ENCODE data around the gene KCTD8.

KCTD8 gene

DNA sequence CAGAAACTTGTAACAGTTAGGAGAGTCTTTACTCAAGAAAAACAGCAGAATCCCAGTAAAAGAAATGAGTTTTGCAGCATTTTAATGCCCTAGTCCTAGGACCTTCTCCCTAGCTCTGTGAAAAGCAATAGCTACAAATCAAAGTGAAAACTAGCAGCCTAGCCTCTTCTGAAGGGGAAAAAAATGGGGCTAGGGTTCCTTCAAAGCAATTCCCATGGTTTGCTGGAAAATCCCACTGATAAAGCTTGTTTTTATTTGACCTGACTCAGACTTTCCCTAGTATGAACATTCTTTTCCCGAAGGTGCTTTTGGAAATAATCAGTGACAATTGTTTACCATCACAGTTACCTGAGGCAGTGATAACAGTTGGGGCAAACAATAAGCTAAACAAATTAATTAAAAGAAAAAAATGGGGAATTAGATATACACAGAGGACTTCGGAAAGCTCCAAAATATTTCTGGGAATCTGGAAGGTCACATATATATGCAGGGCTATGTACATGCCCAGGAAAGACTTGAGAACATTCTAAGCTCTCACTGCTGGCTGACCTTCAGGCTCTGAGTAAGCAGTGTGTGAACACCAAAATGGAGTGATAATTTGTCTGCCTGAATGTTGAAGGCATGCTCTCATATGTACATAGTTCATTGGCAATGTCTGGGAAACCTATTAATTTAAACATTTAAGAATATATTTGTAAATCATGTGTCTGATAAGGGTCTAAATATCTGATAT is 285.9 kb downstream of the KCTD8 start:
- TF ChIP-seq GATA1 (IDR thresholded peaks at IDR 0.05; ENCODE audit: low read depth, low read length) (no peak), POLR2A (IDR thresholded peaks at IDR 0.05; ENCODE audit: low read length) (no peak)
- DNase-seq = no peak

DNA sequence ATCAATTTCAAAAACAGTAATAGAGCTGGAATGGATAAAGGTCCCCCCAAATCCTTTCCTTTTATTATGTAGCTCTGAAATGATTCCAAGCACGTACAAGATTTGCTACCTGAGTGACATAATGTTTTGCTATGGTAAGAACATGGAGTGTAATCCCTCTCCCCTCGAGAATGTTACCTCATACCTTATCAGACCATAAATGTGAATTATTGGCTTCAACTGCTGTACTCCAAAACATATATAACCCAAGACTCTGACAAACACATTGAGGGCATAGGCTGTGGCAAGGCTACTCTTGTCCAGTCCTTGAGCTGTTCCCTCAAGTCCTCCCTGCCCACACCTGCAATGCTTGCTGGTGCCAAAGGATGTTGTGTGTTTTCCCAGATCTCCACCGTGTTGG is 286.9 kb downstream of the KCTD8 start:
- no peak for TF ChIP-seq POLR2A (IDR thresholded peaks at IDR 0.05; ENCODE audit: low read length)
- no peak for DNase-seq

DNA sequence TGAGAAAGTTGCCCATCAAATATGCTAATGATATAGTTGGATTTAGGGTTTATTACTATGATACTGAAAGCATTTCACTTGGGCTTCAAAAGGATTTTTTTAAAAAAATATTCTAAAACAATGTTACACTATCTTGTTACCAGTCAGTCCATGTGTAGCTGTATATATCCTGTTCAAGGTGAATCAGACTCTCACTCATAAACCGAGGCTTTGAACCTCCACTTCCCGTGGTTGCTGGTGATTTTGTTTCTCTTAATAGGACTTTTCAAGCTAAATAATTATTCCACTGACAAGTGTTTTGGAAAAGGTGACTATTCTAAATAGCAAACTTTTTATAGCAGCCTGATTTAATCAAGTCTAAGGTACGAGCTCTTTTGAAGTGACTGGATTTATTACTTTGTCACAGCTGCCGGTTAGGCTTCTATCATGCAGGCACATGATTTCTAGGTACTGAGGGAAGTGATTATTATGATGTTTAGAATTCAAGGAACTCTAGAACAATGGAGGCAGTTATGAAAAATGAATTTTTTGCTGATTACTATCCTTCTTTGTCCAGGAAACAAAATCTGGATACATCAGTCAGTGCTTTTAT is 287.7 kb downstream of the KCTD8 start:
- TF ChIP-seq GATA1 (IDR thresholded peaks at IDR 0.05; ENCODE audit: low read depth, low read length) (no peak), POLR2A (IDR thresholded peaks at IDR 0.05; ENCODE audit: low read length) (no peak)
- DNase-seq = no peak

DNA sequence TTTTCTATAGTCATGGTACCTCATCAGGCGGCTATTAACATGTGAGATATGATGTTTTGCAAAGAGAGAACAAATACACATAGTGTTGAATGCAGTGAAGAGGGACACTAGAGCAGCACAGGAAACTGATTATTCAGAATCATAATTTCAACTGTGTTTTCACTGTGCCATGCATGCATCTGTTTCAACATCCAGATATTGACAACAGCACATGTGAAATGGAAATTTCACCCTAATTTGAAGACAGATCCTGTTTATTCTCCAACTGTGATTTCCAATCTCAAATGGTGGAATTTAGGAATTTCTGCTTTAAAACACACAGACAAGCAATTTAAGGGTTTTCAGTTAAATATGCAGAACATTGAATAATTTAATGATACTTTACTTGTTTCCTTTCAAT is 288.6 kb downstream of the KCTD8 start:
- no peak for TF ChIP-seq POLR2A (IDR thresholded peaks at IDR 0.05; ENCODE audit: low read length)
- TF ChIP-seq GATA1 (IDR thresholded peaks at IDR 0.05; ENCODE audit: low read depth, low read length) = no peak
- DNase-seq = no peak

DNA sequence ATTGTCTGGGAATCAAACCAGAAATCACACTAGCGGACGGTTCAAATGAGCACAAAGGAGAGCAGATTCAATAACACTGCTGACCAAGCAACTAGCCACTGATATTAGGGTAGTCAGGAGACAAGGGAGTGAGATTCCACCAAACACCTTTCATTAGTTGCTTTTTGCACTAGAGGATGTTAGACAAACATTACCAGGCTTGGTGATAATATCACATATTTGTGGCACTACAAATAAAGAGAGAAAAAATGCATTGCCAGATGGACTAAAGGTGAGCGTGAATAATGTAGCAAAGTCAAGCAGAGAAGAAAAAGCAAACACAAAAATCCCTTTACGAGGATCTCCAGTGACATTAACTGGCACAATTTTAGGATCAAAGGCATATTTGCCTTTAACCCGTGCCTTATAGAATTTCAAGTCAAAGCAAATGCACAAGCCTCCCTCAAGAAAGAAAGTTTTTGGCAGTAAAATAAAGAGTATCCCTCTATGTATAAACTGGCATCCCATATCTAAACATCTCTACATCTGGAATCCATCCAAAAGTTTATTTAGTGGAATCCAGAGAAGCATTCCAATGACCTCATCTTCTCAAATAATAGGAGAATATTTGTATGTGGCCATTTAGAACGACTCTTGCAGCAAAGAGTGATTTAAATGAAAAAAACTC is 290.9 kb downstream of the KCTD8 start:
- no peak for DNase-seq
- no peak for TF ChIP-seq POLR2A (IDR thresholded peaks at IDR 0.05; ENCODE audit: low read length)
- no peak for TF ChIP-seq GATA1 (IDR thresholded peaks at IDR 0.05; ENCODE audit: low read depth, low read length)

DNA sequence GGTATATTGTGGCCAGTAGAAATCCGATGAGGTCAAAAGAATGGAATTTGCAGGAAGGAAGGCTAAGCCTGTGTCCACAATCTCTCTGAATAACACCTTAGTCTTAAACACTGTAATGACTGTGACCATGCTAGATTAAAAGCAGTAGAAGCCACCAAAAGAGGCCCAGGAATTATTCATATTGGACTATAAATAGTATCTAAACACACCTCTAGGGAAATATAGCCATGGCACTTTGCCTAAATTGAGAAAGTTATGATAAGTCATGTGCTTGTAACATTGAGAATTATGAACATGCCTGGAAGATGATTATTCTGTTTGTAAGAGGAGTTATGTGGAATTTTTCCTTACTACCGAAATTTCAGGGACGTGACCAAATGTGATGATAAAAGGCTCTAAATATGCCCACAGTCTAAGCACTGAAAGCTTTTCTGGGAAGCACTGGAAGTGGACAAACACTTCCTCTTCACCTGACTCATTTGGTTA is 298.5 kb downstream of the KCTD8 start:
- TF ChIP-seq GATA1 (IDR thresholded peaks at IDR 0.05; ENCODE audit: low read depth, low read length) (no peak), POLR2A (IDR thresholded peaks at IDR 0.05; ENCODE audit: low read length) (no peak)
- no peak for DNase-seq

DNA sequence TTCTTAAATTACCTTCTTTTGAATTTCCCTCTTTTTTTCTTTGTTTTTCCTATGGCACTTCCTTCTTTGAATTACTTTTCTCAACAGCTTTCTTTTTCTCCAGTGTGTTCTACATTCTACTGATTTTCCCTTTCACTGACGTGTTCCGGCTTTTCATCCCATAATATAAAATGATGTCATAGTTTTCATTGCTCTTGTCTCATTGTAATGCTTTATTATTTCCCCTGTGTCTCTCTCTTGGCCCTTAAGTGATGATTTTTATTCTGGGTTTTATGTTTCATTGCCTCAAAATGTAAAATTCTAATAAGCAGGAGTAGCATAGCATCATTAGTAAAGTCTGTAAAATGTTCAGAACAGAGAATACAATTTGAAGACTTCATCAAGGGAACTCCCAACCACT is 299.3 kb downstream of the KCTD8 start:
- DNase-seq = no peak
- TF ChIP-seq GATA1 (IDR thresholded peaks at IDR 0.05; ENCODE audit: low read depth, low read length) (no peak), POLR2A (IDR thresholded peaks at IDR 0.05; ENCODE audit: low read length) (no peak)

DNA sequence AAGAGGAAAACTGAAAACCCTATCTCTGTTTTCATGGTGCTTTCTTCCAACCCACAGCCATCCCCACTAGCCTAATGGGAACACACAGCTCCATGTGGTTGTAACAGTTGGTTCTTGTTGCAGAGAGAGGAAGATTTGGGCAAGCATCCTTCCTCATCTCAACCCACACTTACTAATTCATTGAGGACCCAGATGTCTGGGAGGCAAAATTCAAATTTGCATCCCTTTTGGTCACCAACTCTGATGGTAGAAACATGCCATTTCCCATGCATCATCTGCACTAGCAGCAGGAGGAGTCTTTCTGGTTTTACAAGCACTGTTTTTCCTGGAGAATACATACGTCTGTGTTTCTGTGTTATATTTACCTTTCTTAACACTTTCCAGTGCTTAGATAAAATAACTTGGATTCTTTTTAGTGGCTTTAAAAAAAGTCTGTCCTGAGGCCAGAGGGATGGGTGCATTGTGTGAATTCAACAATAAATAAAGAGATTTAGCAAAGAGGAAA is 301.0 kb downstream of the KCTD8 start:
- no peak for DNase-seq
- TF ChIP-seq GATA1 (IDR thresholded peaks at IDR 0.05; ENCODE audit: low read depth, low read length) (no peak), POLR2A (IDR thresholded peaks at IDR 0.05; ENCODE audit: low read length) (no peak)

DNA sequence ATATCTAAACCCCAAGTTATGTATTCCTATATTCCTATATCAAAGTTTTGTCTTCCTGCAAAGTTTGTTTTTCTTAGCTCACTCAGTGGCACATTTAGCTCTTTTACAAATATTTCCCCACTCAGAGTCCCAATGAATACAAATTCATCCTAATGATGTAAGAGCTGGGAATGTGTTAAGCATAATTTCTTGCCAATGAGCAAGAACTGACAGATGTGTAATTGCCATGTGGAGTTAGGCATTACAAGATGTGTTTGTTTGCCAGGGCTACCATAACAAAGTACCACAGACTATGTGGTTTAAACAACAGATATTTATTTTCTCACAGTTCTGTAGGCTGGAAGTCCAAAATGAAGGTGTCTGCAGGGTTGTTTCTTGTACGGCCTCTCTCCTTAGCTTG is 302.1 kb downstream of the KCTD8 start:
- no peak for DNase-seq
- no peak for TF ChIP-seq POLR2A (IDR thresholded peaks at IDR 0.05; ENCODE audit: low read length)
- TF ChIP-seq GATA1 (IDR thresholded peaks at IDR 0.05; ENCODE audit: low read depth, low read length) = no peak

DNA sequence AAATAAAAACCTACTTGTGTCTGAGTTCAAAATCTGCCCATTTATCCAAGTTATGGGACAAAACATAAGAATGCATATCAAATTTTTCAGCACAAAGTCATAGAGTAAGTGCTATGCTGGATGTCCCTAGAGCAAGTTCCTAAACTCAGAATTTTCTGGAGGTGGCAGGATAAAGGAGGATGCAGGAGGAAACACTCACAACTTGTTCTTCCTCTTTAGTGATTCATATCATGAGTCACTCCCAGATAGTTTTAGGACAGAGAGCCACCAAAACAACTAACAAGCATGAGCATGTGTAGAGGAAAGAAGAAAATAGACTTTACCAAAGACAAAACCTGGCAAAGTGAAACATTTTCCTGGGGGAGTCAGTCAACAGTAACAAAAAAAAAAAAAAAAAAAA is 302.7 kb downstream of the KCTD8 start:
- TF ChIP-seq GATA1 (IDR thresholded peaks at IDR 0.05; ENCODE audit: low read depth, low read length) (no peak), POLR2A (IDR thresholded peaks at IDR 0.05; ENCODE audit: low read length) (no peak)
- DNase-seq = no peak

DNA sequence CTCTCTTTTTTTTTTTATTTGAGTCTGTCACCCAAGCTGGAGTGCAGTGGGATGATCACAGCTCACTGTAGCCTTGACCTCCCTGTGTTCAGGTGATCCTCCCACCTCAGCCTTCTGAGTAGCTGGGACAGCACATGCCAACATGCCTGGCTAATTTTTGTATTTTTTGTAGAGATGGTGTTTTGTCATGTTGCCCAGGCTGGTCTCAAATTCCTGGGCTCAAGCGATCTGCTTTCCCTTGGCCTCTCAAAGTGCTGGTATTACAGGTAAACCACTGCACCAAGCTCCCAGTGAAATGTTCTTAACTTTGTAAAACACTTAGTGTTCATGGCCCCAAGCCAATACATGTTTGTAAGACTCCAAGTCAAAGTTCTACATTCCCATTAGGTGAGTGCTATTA is 316.1 kb downstream of the KCTD8 start:
- no peak for DNase-seq
- TF ChIP-seq GATA1 (IDR thresholded peaks at IDR 0.05; ENCODE audit: low read depth, low read length) (no peak), POLR2A (IDR thresholded peaks at IDR 0.05; ENCODE audit: low read length) (no peak)
